Measurements from ENCODE around the gene RBM6. TPM values are rescaled to one million over a fixed set of nuclear protein-coding genes. Genes with fewer than 3 reads are reported as not detected.

The RBM6 gene
- total and polyA plus RNA-seq, 3 experiments from 2014 or later, result 53.2 to 75.8 (median 71.6) TPM

Other genes with a start within 250 kb of the RBM6 start
- gene AMIGO3, start 220.5 kb upstream of the RBM6 start, total RNA-seq, result under 1 TPM; 0.15 to 0.31 TPM
- gene AMIGO3, start 220.5 kb upstream of the RBM6 start, polyA plus RNA-seq, result 1.5 TPM
- 10 to 100 TPM; 52.6 to 53.8 TPM for gene GMPPB, start 216.2 kb upstream of the RBM6 start, total RNA-seq
- 24.6 TPM for gene GMPPB, start 216.2 kb upstream of the RBM6 start, polyA plus RNA-seq
- 10 to 100 TPM; 37.1 to 47.5 TPM for gene IP6K1, start 153.6 kb upstream of the RBM6 start, total RNA-seq
- 26.1 TPM for gene IP6K1, start 153.6 kb upstream of the RBM6 start, polyA plus RNA-seq
- gene CDHR4, start 140.3 kb upstream of the RBM6 start, total RNA-seq, result not detected
- gene CDHR4, start 140.3 kb upstream of the RBM6 start, polyA plus RNA-seq, result not detected
- gene INKA1, start 136.9 kb upstream of the RBM6 start, total RNA-seq, result 1 to 10 TPM; 1.1 to 1.7 TPM
- gene INKA1, start 136.9 kb upstream of the RBM6 start, polyA plus RNA-seq, result 1.1 TPM
- 10 to 100 TPM; 57.8 to 58.3 TPM for gene UBA7, start 126.2 kb upstream of the RBM6 start, total RNA-seq
- gene UBA7, start 126.2 kb upstream of the RBM6 start, polyA plus RNA-seq, result 40.7 TPM
- 10 to 100 TPM; 21.9 to 22.9 TPM for gene TRAIP, start 83.6 kb upstream of the RBM6 start, total RNA-seq
- 1.9 TPM for gene TRAIP, start 83.6 kb upstream of the RBM6 start, polyA plus RNA-seq
- under 1 TPM; 0.44 to 0.77 TPM for gene CAMKV, start 70.2 kb upstream of the RBM6 start, total RNA-seq
- not detected for gene CAMKV, start 70.2 kb upstream of the RBM6 start, polyA plus RNA-seq
- 1 to 10 TPM in 1 of 2 experiments, under 1 TPM in 1; 0.83 to 1.2 TPM for gene MST1R, start 36.3 kb upstream of the RBM6 start, total RNA-seq
- not detected for gene MST1R, start 36.3 kb upstream of the RBM6 start, polyA plus RNA-seq
- gene MON1A, start 10.3 kb upstream of the RBM6 start, total RNA-seq, result 10 to 100 TPM; 17.9 to 18.1 TPM
- 22.4 TPM for gene MON1A, start 10.3 kb upstream of the RBM6 start, polyA plus RNA-seq
- gene RBM5, start 148.8 kb downstream of the RBM6 start, total RNA-seq, result 100 to 1,000 TPM; 127 to 136 TPM
- 36.9 TPM for gene RBM5, start 148.8 kb downstream of the RBM6 start, polyA plus RNA-seq
- gene SEMA3F, start 215.2 kb downstream of the RBM6 start, total RNA-seq, result not detected
- gene SEMA3F, start 215.2 kb downstream of the RBM6 start, polyA plus RNA-seq, result not detected